Mesodermal cell (in vitro differentiated cells): Measurements from ENCODE around the gene E2F8.

Experiments used
- H3K27ac ChIP-seq: 2 replicates; pipeline ENCODE4 v1.7.0; 2013; ENCODE audit warnings: mild to moderate bottlenecking, low read depth, low read length, moderate library complexity; ENCODE audit not compliant: severe bottlenecking
- H3K36me3 ChIP-seq: 2 replicates; pipeline ENCODE4 v1.7.1; 2013; ENCODE audit warnings: mild to moderate bottlenecking, low read length, moderate library complexity; ENCODE audit not compliant: control insufficient read depth, insufficient read depth
- H3K4me1 ChIP-seq: one replicate; pipeline ENCODE4 v1.7.1; 2013; ENCODE audit warnings: mild to moderate bottlenecking, low read length; ENCODE audit not compliant: insufficient read depth, control insufficient read depth, poor library complexity, severe bottlenecking
- H3K4me3 ChIP-seq: 2 replicates; pipeline ENCODE4 v1.7.0; 2013; ENCODE audit warnings: low read length, control low read depth, mild to moderate bottlenecking; ENCODE audit not compliant: insufficient read depth, poor library complexity, severe bottlenecking; ENCODE audit errors: extremely low read depth
- H3K9me3 ChIP-seq: 2 replicates; pipeline ENCODE4 v1.7.1; 2013; ENCODE audit warnings: mild to moderate bottlenecking, low read length, moderate library complexity; ENCODE audit not compliant: control insufficient read depth
- WGBS, 2 experiments: methylation state at CpG; one replicate each; pipeline ENCODE4 v1.1.5; 2013; ENCODE audit warnings: missing lambda C conversion rate in 2 of 2; ENCODE audit not compliant: insufficient coverage in 2 of 2; 5-methylcytosine and 5-hydroxymethylcytosine counted together

Gene E2F8

GRCh38 chr11:19239039-19239438 lies 1.7 kb downstream of the E2F8 start:
- no peak overlapping the region for H3K4me3 ChIP-seq
- H3K36me3 ChIP-seq, result peaks cover 26% of the 10 kb centered on the region
- WGBS, 2 experiments, result 84 to 92% methylated on average over 2 to 3 of the region's 3 CpGs
- peaks cover 5% of the 10 kb centered on the region for H3K4me1 ChIP-seq
- no peak overlapping the region for H3K27ac ChIP-seq
- H3K9me3 ChIP-seq, result no peaks in the 10 kb centered on the region

- Histone ChIP-seq H3K4me1 (peaks cover 5% of the 10 kb centered on the region), H3K27ac (no peak overlapping the region), H3K4me3 (no peak overlapping the region), H3K36me3 (peaks cover 30% of the 10 kb centered on the region), H3K9me3 (no peaks in the 10 kb centered on the region)
- 95% methylated on average over 4 of the region's 5 CpGs; no CpG with 5 or more reads in 1 of the 2 experiments for whole genome bisulfite sequencing, 2 experiments
Measured at GRCh38 chr11:19237813-19238212, 2.9 kb downstream of the E2F8 start.

- Histone ChIP-seq H3K27ac (no peak overlapping the region), H3K4me3 (no peak overlapping the region), H3K9me3 (no peaks in the 10 kb centered on the region), H3K36me3 (peaks cover 30% of the 10 kb centered on the region), H3K4me1 (peaks cover 5% of the 10 kb centered on the region)
- 90 to 98% methylated on average over 5 to 6 of the region's 8 CpGs for WGBS, 2 experiments
Measured at GRCh38 chr11:19237381-19237780, 3.4 kb downstream of the E2F8 start.

GRCh38 chr11:19234231-19234817 lies 6.4 kb downstream of the E2F8 start:
- Histone ChIP-seq H3K4me1 (peaks cover 12% of the 10 kb centered on the region), H3K27ac (no peak overlapping the region), H3K9me3 (no peaks in the 10 kb centered on the region), H3K36me3 (peaks cover 52% of the 10 kb centered on the region), H3K4me3 (no peak overlapping the region)
- 94% methylated on average over 3 of the region's 5 CpGs; no CpG with 5 or more reads in 1 of the 2 experiments for WGBS, 2 experiments

- WGBS, 2 experiments, result 64 to 85% methylated on average over 2 to 5 of the region's 6 CpGs
- Histone ChIP-seq H3K4me1 (peaks cover 7% of the 10 kb centered on the region), H3K36me3 (peaks cover 56% of the 10 kb centered on the region), H3K4me3 (no peak overlapping the region), H3K9me3 (no peaks in the 10 kb centered on the region), H3K27ac (no peak overlapping the region)
Measured at GRCh38 chr11:19232910-19233503, 7.7 kb downstream of the E2F8 start.

GRCh38 chr11:19229671-19230070 lies 11.1 kb downstream of the E2F8 start:
- H3K4me3 ChIP-seq, result no peak overlapping the region
- peaks cover 7% of the 10 kb centered on the region for H3K4me1 ChIP-seq
- H3K9me3 ChIP-seq, result no peaks in the 10 kb centered on the region
- WGBS, 2 experiments, result 91 to 100% methylated on average over 2 to 3 of the region's 5 CpGs
- H3K27ac ChIP-seq, result no peak overlapping the region
- peaks cover 49% of the 10 kb centered on the region for H3K36me3 ChIP-seq

- 84% methylated on average over 2 of the region's 3 CpGs; no CpG with 5 or more reads in 1 of the 2 experiments for WGBS, 2 experiments
- peaks cover 7% of the 10 kb centered on the region for H3K4me1 ChIP-seq
- no peak overlapping the region for H3K27ac ChIP-seq
Measured at GRCh38 chr11:19228968-19229367, 11.8 kb downstream of the E2F8 start.

GRCh38 chr11:19226378-19227195 lies 14.2 kb downstream of the E2F8 start:
- Histone ChIP-seq H3K9me3 (peaks cover 10% of the 10 kb centered on the region), H3K27ac (no peak overlapping the region), H3K36me3 (peaks cover 48% of the 10 kb centered on the region), H3K4me1 (peaks cover 9% of the 10 kb centered on the region), H3K4me3 (no peak overlapping the region)
- WGBS, 2 experiments, result 100% methylated on average over 1 to 3 of the region's 6 CpGs

More at GRCh38 chr11:19228968-19229367, 11.8 kb downstream of the E2F8 start:
- peaks cover 45% of the 10 kb centered on the region for H3K36me3 ChIP-seq
- no peak overlapping the region for H3K4me3 ChIP-seq
- H3K9me3 ChIP-seq, result no peaks in the 10 kb centered on the region

GRCh38 chr11:19225581-19225980 lies 15.2 kb downstream of the E2F8 start:
- no peak overlapping the region for H3K4me3 ChIP-seq
- H3K36me3 ChIP-seq, result peaks cover 41% of the 10 kb centered on the region
- WGBS, 2 experiments, result 90 to 100% methylated on average over 1 of the region's 3 CpGs
- H3K4me1 ChIP-seq, result peaks cover 16% of the 10 kb centered on the region
- H3K9me3 ChIP-seq, result peaks cover 10% of the 10 kb centered on the region
- no peak overlapping the region for H3K27ac ChIP-seq

GRCh38 chr11:19225123-19225522 lies 15.6 kb downstream of the E2F8 start:
- 93 to 100% methylated on average over 6 of the region's 6 CpGs for WGBS, 2 experiments
- no peak overlapping the region for H3K4me3 ChIP-seq
- peaks cover 10% of the 10 kb centered on the region for H3K9me3 ChIP-seq
- peaks cover 37% of the 10 kb centered on the region for H3K36me3 ChIP-seq
- H3K27ac ChIP-seq, result no peak overlapping the region
- peaks cover 16% of the 10 kb centered on the region for H3K4me1 ChIP-seq
